ENCODE results near the gene DUSP28. TPM values are rescaled to one million over a fixed set of nuclear protein-coding genes. Genes with fewer than 3 reads are reported as not detected.

Gene DUSP28
- total and polyA plus RNA-seq, 4 donors, result 1.9 to 4.1 (median 3.0) TPM

DNA sequence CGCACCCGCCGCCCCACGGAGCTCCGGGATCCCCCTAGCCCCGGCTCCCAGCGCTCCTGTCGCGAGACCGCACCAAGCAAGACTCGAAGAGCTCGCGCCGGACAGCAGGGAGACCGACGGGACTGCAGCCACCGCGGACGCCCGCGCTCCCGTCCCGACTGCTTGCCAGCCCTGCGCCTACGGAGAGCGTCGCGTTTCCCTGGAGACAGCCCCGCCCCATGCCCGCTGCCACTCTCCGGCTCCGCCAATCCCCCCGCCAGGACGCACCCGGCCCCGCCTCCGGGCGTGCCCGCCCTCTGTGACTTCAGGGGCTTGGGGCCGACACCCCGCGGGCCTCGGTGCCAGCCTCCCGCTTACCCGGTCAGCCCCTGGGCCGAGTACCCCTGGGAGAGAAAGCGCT lies 2.3 kb upstream of the DUSP28 start, which contains the start of gene ANKMY1:
ANKMY1 (minus strand) TSS at position 181 of the 400 bp plus-strand sequence. CDS start 653 bp downstream, outside the sequence.
- peaks cover 13 to 35% (median 24%) of the 10 kb centered on the region in 4 donors for H3K4me1 ChIP-seq (ENCODE audit: control insufficient read depth in 4 of 4, insufficient read depth in 4 of 4, low read length in 3 of 4)
- WGBS, result 7% methylated on average over 47 of the region's 47 CpGs
- no peak for TF ChIP-seq HNF4A (conservative IDR thresholded peaks at IDR 0.05)
- H3K36me3 ChIP-seq (ENCODE audit: control insufficient read depth in 4 of 4, insufficient read depth in 3 of 4, low read depth in 1 of 4, low read length in 3 of 4), result peaks cover 0 to 4% (median 1%) of the 10 kb centered on the region in 4 donors
- H3K9ac ChIP-seq (ENCODE audit: low read depth in 1 of 2, low read length in 2 of 2), result no peak within 1 kb of the TSS
- H3K27me3 ChIP-seq (ENCODE audit: control insufficient read depth in 4 of 4, insufficient read depth in 4 of 4, low read length in 3 of 4), result no peaks in the 10 kb centered on the region
- peak within 1 kb of the TSS in 1 of 3 donors; percentile 43 for H3K4me3 ChIP-seq (ENCODE audit: low read depth in 1 of 3, low read length in 3 of 3)
- H3K27ac ChIP-seq (ENCODE audit: low read depth in 1 of 2, low read length in 2 of 2), result no peak within 1 kb of the TSS
- DNase-seq (ENCODE audit: low spot score), result peak; percentile 85
- H3K9me3 ChIP-seq (ENCODE audit: control insufficient read depth in 4 of 4, low read length in 3 of 4), result no peaks in the 10 kb centered on the region

DNA sequence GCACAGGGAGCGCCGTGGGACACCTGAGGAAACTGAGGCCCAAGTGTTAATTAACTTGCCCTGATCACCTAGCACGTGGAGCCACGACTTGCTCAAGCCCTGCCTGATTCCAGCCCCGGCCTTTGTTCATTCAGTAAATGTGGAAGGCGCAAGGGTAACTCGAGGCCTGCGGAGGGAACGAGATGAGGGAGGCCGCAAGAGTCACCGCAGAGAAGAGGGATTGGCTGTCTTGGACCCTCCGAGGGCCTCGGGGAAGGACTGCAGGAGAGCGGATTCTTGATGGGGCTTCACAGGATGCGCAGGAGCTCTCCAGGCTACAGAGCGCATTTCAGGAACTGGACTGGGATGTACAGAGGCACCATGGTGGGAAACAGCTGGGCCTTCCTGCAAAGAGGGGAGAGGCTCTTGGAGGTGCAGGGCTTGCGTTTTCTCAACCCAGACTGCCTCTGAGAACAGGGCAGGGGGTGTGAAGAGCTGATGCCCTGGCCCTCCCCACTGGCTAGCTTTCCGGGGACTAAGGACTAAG lies 1.9 kb upstream of the DUSP28 start:
- H3K4me3 ChIP-seq (ENCODE audit: low read depth in 1 of 3, low read length in 3 of 3), result peak overlapping the region in 1 of 3 donors; percentile 43
- no peak overlapping the region for H3K27ac ChIP-seq (ENCODE audit: low read depth in 1 of 2, low read length in 2 of 2)
- no peaks in the 10 kb centered on the region for H3K27me3 ChIP-seq (ENCODE audit: control insufficient read depth in 4 of 4, insufficient read depth in 4 of 4, low read length in 3 of 4)
- WGBS, result 86% methylated on average over 18 of the region's 18 CpGs
- H3K9ac ChIP-seq (ENCODE audit: low read depth in 1 of 2, low read length in 2 of 2), result no peak overlapping the region
- DNase-seq (ENCODE audit: low spot score), result no peak
- no peaks in the 10 kb centered on the region for H3K9me3 ChIP-seq (ENCODE audit: control insufficient read depth in 4 of 4, low read length in 3 of 4)
- TF ChIP-seq FOXA1 (IDR thresholded peaks at IDR 0.05), result no peak
- TF ChIP-seq, protein P1, sequence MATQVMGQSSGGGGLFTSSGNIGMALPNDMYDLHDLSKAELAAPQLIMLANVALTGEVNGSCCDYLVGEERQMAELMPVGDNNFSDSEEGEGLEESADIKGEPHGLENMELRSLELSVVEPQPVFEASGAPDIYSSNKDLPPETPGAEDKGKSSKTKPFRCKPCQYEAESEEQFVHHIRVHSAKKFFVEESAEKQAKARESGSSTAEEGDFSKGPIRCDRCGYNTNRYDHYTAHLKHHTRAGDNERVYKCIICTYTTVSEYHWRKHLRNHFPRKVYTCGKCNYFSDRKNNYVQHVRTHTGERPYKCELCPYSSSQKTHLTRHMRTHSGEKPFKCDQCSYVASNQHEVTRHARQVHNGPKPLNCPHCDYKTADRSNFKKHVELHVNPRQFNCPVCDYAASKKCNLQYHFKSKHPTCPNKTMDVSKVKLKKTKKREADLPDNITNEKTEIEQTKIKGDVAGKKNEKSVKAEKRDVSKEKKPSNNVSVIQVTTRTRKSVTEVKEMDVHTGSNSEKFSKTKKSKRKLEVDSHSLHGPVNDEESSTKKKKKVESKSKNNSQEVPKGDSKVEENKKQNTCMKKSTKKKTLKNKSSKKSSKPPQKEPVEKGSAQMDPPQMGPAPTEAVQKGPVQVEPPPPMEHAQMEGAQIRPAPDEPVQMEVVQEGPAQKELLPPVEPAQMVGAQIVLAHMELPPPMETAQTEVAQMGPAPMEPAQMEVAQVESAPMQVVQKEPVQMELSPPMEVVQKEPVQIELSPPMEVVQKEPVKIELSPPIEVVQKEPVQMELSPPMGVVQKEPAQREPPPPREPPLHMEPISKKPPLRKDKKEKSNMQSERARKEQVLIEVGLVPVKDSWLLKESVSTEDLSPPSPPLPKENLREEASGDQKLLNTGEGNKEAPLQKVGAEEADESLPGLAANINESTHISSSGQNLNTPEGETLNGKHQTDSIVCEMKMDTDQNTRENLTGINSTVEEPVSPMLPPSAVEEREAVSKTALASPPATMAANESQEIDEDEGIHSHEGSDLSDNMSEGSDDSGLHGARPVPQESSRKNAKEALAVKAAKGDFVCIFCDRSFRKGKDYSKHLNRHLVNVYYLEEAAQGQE (IDR thresholded peaks at IDR 0.05), result no peak
- TF ChIP-seq, protein P2, sequence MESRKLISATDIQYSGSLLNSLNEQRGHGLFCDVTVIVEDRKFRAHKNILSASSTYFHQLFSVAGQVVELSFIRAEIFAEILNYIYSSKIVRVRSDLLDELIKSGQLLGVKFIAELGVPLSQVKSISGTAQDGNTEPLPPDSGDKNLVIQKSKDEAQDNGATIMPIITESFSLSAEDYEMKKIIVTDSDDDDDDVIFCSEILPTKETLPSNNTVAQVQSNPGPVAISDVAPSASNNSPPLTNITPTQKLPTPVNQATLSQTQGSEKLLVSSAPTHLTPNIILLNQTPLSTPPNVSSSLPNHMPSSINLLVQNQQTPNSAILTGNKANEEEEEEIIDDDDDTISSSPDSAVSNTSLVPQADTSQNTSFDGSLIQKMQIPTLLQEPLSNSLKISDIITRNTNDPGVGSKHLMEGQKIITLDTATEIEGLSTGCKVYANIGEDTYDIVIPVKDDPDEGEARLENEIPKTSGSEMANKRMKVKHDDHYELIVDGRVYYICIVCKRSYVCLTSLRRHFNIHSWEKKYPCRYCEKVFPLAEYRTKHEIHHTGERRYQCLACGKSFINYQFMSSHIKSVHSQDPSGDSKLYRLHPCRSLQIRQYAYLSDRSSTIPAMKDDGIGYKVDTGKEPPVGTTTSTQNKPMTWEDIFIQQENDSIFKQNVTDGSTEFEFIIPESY (IDR thresholded peaks at IDR 0.05), result no peak
- no peak for TF ChIP-seq TAF1 (conservative IDR thresholded peaks at IDR 0.05)
- TF ChIP-seq, protein P3, sequence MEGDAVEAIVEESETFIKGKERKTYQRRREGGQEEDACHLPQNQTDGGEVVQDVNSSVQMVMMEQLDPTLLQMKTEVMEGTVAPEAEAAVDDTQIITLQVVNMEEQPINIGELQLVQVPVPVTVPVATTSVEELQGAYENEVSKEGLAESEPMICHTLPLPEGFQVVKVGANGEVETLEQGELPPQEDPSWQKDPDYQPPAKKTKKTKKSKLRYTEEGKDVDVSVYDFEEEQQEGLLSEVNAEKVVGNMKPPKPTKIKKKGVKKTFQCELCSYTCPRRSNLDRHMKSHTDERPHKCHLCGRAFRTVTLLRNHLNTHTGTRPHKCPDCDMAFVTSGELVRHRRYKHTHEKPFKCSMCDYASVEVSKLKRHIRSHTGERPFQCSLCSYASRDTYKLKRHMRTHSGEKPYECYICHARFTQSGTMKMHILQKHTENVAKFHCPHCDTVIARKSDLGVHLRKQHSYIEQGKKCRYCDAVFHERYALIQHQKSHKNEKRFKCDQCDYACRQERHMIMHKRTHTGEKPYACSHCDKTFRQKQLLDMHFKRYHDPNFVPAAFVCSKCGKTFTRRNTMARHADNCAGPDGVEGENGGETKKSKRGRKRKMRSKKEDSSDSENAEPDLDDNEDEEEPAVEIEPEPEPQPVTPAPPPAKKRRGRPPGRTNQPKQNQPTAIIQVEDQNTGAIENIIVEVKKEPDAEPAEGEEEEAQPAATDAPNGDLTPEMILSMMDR (IDR thresholded peaks at IDR 0.05; ENCODE audit: low read depth, low read length, missing input control), result no peak
- TF ChIP-seq GABPA (IDR thresholded peaks at IDR 0.05 in 1 of 2, conservative IDR thresholded peaks at IDR 0.05 in 1 of 2), result no peak
- TF ChIP-seq RAD21 (IDR thresholded peaks at IDR 0.05), result no peak
- TF ChIP-seq, protein P4, sequence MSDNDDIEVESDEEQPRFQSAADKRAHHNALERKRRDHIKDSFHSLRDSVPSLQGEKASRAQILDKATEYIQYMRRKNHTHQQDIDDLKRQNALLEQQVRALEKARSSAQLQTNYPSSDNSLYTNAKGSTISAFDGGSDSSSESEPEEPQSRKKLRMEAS (IDR thresholded peaks at IDR 0.05), result no peak
- TF ChIP-seq SP1 (IDR thresholded peaks at IDR 0.05), result no peak
- no peak for TF ChIP-seq YY1 (IDR thresholded peaks at IDR 0.05)
- H3K4me1 ChIP-seq (ENCODE audit: control insufficient read depth in 4 of 4, insufficient read depth in 4 of 4, low read length in 3 of 4), result peaks cover 13 to 35% (median 24%) of the 10 kb centered on the region in 4 donors
- H3K36me3 ChIP-seq (ENCODE audit: control insufficient read depth in 4 of 4, insufficient read depth in 3 of 4, low read depth in 1 of 4, low read length in 3 of 4), result peaks cover 0 to 4% (median 1%) of the 10 kb centered on the region in 4 donors
